NCI-H2171 treated with DMSO at 0.1 percent for 48 hours (cell line): ENCODE data around the gene TM9SF3.

Source experiments
- DNase-seq: peaks from one replicate; lab custom pipeline; 2025; lab: John Stamatoyannopoulos, UW

Gene TM9SF3

DNA sequence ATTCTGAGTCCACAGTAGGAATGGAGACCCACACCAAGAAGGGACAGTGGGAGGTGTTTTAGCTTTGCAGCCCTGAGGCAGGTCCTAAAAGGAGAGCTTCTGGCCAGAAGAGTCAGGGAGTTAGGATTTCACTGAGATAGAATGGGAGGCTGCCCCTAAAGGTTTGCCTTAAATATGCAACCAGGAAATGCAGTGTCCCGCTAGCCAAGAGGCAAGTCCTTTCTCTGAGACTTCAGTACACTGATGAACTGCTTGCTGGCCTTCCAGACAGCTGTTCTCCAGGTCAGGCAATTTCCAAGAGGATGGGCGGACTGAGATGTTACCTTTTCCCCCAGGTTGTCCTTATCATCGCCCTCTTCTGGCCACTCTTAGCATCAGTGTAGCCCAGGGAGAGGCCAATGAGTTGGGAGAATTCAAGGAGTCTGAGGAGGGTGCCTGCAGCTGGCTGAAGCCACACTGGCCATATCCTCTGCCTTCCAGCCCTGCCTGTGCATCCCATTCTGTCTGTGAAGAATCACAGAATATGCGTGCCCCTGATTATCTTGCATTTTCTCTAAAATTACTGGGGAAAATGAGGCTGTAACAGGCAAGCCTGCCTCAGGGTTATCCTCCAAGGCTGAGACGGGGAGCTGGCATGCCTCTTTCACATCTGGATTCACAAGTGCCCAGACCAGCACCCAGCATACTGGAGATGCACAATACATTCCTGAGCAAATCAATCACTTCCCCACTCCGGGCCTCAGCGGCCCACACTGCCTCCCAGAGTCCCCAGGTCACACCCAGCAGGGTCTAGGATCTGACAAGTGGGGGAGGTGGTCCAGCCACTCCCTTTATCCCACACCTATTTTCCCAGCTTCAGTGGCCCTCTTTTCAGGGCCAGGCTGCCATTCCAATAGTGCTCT lies 75.5 kb downstream of the TM9SF3 start:
- no peak for DNase-seq

DNA sequence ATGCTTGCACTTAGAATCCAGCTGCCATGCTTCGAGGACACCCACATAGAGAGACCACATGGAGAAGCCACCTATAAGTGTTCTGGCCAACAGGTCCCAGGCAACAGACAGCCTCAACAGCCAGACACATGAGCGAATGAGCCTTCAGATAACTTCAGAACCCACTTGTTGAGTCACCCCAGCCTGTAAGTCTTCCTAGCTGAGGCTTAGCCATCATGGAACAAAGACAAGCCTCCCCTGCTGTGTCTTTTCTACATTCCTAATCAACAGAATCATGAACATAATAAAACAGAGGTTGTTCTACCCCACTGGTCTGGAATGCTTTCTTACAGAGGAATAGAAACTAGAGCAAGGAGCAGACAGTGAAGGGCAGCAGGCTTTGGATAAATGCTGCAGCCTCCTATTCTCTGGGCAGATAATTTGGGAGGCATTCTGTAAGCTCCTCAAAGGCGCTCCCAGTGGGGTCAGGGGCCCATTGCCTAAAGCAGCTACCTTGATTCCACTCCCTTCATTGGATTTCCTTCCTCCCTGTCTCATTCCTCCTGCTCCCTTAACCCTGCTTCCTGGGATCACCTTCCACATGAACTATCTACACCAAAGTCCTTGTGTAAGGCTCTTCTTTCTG lies 77.7 kb downstream of the TM9SF3 start:
- no peak for DNase-seq

DNA sequence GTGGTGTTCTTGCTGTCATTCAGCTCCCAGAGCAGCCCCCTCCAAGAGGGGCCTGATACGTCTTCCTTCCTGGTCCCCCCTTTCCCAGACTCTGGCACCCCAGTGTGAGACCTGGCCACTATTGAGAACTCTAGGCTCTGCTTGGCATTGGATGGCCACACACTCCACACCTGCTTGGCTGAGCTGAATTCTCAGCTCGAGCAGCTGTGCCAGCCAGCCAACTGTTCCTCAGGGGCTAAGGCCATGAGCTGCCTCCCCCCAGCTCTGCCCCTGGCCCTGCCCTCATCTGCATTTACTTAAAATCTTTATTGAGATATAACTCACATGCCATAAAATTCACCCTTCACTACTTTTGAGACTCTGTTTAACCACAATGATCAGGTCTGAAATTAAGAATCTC lies 79.8 kb downstream of the TM9SF3 start:
- no peak for DNase-seq

DNA sequence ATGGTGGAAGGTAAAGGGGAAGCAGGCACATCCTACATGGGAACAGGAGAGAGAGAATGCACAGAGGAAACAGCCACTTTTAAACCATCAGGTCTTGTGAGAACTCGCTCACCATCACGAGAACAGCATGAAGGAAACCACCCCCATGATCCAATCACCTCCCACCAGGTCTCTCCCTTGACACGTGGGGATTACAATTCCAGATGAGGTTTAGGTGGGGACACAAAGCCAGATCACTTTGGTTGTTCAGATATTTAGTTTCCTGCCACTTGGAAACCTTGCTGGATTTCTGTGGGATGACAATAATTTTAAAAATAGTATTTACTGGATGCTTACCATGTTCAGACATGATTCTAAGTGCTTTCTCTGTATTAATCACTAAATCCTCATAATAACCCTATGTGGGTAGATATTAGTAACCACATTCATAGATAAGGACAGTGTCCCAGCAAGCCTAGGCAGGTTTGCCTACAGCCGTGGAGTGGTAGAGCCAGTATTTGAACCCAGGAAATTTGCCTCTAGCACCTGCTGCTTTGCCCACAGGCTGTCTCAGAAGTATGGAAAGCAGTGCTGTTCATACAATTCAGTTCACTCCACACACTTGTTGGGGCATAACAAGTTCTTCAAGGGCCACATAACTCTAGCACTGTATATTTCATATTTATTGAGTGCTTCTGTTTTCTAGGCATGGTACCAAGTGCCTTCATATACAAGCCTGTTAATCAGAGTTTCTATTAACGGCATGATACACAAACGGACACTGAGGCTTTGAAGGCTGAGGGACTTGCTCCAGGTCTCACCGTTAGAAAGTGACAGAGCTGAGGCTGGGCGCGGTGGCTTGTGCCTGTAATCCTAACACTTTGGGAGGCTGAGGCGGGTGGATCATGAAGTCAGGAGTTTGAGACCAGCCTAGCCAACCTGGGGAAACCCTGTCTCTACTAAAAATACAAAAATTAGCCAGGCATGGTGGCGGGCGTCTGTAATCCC lies 81.4 kb downstream of the TM9SF3 start:
- no peak for DNase-seq

DNA sequence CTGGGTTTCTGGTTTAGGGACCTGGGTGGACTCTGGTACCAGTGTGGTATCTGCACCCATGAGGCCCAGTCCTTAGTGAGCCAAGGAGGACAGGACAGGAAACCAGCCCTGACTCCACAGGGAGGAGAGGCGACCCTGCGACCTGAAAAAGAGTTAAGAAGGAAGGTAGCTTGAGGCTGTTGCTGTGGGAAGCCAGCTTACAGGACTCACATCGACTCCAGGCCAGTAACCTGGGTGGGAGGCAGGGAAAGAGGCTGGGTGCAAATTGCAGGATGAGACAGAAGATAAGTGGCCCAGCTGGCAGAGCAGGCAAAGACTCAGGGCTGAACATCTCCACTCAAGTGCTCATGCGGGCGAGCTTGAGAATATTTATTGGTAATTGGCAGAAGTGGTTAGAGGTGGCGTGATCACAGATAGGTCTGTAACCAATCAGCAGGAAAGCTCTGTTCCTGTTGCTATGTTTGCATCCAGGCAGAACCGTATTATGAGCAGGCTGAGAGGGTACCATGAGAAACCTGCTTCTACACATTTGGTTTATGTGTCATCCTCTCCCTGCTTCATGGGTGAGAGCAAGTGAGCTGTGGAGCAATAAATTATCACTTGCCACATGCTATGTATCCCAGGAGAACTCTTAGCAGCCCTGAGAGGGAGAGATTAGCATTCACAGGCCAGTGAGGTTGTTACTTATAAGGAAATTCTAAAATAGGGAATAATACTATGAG lies 84.1 kb downstream of the TM9SF3 start:
- no peak for DNase-seq

DNA sequence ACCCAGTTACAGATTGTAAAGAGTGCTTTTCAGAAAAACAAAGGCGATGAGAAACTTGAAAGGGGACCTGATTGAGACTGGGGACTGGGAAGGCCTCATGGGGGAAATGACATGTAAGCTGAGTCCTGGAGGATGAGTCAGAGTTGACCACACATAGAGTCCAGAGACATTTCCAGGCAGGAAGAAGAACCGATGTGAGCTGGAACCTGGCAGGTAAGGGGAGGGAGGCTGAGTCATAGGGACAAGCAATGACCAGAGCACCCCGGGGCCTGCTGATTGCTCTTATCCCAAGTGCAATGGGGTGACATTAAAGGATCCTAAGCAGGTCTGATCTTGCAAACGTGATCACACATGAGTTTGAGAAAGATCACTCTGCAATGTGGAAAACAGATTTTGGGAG lies 84.8 kb downstream of the TM9SF3 start:
- DNase-seq, result no peak

DNA sequence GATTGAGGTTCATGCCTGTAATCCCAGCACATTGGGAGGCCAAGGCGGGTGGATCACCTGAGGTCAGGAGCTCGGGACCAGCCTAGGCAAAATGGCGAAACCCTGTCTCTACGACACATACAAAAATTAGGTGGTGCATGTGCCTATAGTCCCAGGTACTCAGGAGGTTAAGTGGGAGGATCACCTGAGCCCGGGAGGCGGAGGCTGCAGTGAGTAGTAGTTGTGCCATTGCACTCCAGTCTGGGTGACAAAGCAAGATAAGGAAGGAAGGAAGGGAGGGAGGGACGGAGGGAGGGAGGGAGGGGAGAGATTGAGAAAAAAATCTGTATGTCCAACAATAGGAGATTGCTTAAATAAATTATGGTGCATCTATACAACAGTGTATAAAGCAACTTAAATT lies 86.3 kb downstream of the TM9SF3 start:
- DNase-seq, result no peak

DNA sequence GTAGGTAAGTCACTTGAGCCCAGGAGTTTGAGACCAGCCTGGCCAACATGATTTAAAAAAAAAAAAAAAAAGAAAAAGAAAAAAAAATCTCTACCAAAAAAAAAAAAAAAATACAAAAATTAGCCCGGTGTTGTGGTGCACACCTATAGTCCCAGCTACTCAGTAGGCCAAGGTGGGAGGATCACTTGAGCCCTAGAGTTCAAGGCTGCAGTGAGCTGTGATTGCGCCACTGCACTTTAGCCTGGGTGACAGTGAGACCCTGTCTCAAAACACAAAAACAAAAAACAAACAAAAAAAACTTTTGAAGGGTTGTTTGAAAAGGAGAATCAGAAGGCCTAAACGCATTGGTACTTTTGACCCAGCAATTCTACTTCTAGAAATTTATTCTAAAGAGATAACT lies 86.8 kb downstream of the TM9SF3 start:
- no peak for DNase-seq

DNA sequence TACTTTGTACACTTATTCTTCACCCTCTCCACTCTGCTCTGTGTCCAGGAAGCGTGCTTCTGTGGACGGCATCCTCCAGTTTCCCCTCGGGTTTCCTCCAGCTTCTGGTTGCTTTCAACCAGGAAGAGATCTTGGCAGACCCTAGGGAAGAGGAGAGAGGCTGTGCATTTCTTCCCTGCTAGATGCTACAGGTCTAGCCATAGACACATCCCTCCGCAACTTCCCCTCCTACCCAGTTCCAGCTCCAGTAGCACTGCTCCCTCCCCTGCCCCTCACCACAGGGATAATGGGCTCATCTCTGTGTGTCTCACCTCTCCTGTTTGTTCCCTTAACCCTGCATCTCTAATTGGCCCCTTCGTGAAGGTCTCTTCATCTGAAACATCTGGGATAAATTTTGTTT lies 89.4 kb downstream of the TM9SF3 start:
- DNase-seq, result no peak

DNA sequence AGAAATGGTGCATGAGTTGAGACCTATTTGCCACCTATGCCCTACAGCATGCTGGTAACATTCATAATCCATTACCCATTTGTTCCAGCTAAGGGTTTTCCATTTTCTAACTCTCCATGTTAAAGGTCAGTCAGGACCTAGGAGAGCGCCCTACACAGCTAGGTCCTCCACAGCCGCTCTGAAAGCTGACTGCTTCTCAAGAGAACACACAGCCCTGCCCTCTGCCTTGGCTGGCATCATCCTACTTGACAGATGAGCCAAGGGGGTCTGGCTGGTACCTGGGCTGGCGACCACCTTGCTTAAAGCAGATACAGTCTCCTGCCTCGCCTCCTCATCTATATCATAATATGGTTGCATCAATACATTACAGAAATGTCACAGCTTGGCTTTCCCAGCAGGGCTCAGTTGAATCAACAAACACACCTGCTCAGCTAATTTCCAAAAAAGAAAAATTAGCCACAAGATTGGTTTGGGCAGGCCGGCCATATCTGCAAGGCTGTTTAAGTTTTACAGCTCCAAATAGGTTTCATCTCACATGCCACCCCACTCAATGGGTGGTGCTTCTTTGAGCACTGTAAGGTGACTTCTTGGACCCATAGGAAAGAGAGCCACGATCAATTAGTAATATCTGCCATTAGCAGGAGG lies 90.4 kb downstream of the TM9SF3 start:
- DNase-seq, result no peak

DNA sequence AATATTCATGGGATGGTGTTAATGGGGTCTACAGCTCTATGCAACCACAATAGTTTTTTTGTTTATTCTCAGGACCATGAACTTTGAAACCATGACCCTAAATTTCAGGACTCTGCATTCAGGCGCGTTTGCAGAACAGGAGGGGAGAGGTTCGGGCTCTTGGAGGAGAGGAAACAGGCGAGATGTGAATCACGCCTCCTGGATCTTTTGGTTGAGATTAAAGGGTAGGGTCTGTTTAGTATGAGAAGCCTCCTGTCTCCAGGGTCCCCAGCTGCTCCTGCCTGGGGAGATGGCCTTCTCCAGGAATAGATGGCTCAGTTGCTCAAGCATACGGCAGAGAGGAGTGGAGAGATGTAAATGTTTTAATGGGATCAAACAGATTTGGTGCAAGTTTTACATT lies 91.3 kb downstream of the TM9SF3 start:
- DNase-seq, result no peak

DNA sequence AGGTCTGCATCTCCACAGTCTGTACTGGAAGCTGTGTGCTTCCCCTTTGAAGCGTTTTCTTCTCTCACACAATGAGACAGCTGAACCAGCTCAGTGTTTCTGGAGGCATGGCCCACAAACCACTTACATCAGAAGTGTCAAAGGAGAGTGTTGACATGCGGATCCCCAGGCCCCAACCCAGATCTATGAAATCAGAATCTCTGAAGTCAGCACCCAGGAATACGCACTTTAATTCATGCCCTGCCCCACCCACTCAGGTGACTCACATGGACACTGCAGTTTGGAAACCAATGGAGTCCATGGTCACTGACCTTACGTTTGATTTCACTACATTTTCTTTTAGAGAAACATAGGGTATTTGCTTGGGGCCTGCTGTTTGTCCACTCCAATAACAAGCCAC lies 92.1 kb downstream of the TM9SF3 start:
- no peak for DNase-seq

DNA sequence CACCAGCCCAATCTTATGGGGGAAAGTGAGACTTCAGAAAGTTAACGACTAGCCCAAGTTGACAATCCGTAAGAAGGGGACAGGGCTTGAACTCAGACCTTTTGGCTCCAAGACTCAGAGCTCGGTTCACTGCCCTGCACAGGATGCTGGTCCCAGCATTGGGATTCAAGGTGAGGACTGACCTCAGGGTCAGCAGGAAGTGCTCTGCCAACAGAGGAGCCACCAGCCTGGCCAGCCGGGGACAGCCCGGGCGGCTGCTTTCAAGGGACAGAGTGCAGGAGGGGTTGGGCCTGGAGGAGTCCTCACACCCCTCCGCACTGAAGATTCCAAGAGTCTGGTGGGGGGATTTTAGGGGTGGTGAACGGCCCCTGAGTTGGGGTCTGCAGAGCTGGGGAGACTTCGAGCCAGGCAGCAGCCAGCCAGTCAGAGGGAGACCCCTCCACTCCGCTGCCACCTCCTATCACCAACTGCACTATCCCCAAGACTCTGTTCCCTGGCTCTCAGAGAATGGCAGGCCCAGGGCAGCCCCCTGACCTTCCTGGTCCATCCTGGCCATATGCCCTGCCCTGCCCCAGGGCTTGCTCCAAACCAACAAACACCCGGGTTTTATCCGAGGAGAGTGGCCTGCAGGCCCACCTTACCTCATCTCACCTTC lies 92.8 kb downstream of the TM9SF3 start:
- no peak for DNase-seq

DNA sequence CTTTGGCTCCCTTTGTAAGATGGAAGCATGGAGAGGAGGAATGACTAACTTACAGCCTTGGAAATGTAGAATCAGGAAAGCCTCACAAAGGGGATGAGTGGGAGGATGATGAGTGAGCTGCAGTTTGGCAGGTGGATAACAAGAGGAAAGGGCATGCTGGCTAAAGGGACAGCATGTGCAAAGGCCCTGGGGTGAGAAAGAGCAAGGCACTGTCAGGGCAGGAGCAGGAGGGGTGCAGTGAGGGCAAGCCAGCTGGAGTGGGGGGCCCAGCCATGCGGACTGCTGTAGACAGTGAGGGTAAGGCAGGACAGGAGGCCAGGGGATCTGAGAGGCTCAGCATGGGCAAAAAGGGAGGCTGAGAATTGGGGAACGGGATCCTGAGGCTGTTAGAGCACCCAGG lies 93.6 kb downstream of the TM9SF3 start:
- DNase-seq, result no peak

DNA sequence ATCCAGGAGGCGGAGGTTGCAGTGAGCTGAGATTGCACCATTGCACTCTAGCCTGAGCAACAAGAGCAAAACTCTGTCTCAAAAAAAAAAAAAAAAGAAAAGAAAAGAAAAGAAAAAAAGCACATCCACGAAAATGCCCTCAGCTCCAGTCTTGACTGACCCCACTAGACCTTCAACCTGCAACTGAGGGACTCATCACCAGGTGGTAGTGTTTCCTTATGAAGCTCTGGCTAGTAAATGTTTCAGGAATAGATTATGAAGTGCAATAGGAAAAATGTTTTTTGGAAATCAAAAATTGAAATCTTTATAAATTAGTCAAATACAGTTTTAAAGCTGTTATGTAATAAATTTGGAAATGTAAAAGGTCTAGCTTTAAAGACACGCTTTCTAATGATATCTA lies 95.5 kb downstream of the TM9SF3 start:
- no peak for DNase-seq

DNA sequence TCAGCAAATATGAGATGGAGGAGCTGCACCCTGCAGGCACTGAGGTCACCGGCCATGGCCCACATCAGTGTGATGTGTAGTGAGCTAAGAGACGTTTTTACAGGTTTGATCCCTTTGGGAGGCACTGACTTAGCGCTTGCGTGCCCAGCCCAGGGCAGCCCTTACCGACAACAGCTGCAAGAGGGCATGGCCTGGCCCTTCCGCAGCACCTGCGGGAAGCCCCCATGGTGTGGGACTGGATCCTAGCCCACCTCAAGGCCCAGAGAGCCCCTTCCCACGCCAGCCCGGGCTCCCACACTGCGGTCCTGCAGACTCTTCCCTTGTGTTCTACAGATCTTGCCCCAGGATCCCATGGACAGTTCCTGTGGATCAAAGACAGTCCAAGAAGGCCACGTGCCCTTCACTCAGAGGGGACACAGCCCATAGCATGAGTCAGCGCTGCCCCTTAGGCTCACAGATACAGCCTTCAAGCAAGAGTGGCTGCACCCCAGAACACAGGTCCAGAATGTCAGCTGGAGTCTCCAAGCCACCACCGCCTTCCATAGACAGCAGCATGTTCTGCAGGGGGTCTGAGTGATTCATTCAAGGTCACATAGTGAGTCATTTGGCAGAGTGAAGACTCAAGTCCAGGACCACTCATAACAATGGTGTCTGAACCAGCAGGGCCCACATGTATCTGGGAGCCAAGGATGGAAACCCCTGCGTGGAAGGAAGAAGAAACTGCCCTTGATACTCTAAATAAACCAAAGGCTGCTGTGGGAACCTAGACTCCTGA lies 98.5 kb downstream of the TM9SF3 start:
- DNase-seq, result no peak

DNA sequence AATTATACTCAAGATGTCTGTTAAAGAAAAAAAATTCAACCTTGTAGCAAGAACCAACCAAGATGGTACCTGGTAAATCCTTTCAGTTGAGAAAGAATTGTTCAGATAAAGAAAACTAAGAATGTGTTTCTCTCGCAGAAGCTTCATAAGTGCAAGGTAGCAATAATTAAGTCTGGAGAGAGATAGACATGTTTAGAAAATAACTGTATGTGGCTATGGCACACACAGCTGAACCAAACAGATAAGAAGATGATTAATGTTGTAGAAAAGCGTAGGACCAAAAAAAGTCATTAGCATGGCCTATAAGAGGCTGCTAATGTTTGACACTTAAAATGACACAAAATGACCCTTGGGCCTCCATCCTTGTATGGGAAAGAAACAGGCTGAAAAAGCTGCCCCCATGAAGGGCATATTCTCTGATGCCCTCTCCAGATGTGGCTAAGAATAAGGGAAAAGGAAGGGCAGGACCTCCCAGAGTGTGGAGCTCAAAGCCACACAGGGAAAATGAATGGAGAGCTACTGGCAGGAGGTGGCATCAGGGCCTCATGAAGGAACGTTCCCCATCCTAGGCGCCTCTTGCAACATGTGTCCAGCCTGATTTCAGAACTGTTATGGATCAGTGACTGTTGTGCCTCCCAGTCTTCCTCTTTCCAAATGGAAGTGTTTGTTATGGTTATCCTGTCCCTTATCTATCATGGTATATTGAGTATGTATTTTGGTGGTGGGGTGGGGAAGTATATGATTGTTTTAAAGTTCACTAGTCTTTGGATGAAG lies 103.8 kb downstream of the TM9SF3 start:
- DNase-seq, result no peak

DNA sequence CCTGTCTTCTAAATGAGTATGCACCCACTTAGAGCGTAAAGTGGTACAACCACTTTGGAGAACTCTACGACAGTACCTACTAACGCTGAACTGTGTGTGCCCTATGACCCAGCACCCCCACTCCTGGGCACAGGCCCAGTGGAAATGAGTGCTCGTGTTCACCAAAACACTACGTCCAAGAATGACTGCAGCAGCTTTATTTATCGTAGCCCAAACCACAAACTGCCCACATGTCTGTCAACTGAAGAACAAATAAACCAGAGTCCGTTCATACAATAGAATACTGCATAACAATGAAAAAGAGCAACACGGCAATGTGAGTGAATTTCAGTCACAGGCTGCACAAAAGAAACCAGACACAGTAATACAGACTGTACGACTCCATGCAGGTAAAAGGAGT lies 108.5 kb downstream of the TM9SF3 start:
- DNase-seq, result no peak

DNA sequence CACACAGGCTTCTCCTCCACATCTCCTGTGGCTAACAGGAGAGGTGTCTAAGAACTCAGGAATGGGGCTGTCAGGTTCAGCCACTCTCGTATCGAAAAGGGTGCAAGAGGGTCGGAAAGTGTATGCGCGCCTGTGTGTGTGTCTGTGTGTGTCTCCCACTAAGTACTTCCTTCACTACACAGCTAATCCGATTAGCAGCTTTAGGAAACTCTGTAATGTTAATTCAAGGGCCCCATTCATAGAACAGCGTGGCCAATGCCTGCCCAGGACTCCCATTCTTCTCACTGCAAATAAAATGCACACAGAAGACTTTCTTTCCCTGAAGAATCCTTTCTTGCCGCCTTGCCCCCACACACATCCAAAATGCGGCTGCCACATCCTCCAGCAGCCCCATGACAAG lies 112.9 kb downstream of the TM9SF3 start:
- no peak for DNase-seq
